HFFc6 (cell line): ENCODE results near the gene EEF1B2. TPM values are rescaled to one million over a fixed set of nuclear protein-coding genes. Genes with fewer than 3 reads are reported as not detected.

Source experiments
- DNase-seq: peaks from one replicate; pipeline ENCODE4 v3.0.0-alpha.2; 2018
- H3K27ac Mint-ChIP-seq: 2 replicates; pipeline ENCODE4 v1.8.0; 2020; ENCODE audit warnings: mild to moderate bottlenecking, mixed read lengths
- H3K27me3 Mint-ChIP-seq: 2 replicates; pipeline ENCODE4 v1.8.0; 2021; ENCODE audit warnings: mild to moderate bottlenecking, moderate library complexity, mixed read lengths; ENCODE audit not compliant: insufficient read depth
- H3K36me3 Mint-ChIP-seq: 2 replicates; pipeline ENCODE4 v1.8.0; 2021; ENCODE audit warnings: low read depth, mixed read lengths
- H3K4me1 Mint-ChIP-seq: 2 replicates; pipeline ENCODE4 v1.8.0; 2020; ENCODE audit warnings: low read depth, mixed read lengths
- H3K4me3 Mint-ChIP-seq: 2 replicates; pipeline ENCODE4 v1.8.0; 2020; ENCODE audit warnings: mild to moderate bottlenecking, moderate library complexity, mixed read lengths
- H3K9me3 Mint-ChIP-seq: 2 replicates; pipeline ENCODE4 v1.8.0; 2020; ENCODE audit warnings: mild to moderate bottlenecking, mixed read lengths
- CTCF ChIP-seq: fragments of 200-600 bp; sonication (generic); IDR thresholded peaks from 2 replicates; pipeline ENCODE4 v1.5.0; 2021; ENCODE audit warnings: antibody characterized with exemption, mild to moderate bottlenecking
- total RNA-seq, 6 experiments: library from RNA; stranded (reverse); fragmentation: NEBNext Ultra II Directional; extraction: Animal tissue kit (Norgen Biotek cat#: 25700); gene quantifications; 2 replicates in 1 of 6; 3 replicates in 5 of 6; pipeline ENCODE4 v1.2.3, GENCODE V29; 2021

The EEF1B2 gene
- total RNA-seq, 6 experiments from 2014 or later: 588 to 647 (median 609) TPM

DNA sequence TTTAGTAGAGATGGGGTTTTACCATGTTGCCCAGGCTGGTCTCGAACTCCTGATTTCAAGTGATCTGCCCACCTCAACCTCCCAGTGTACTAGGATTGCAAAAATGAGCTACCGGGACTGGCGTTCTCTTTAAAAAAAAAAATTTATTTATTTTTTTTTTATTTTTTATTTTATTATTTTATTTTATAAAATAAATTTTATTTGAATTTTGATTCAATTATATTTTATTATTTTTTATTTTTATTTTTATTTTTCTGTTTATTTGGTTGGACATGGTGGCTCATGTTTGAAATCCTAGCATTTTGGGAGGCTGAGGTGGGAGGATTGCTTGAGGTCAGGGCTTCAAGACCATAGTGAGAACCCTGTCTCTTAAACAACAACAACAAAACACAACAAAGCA lies 32.5 kb downstream of the EEF1B2 start:
- Mint-ChIP-seq H3K27ac (no peak overlapping the region), H3K4me3 (no peak overlapping the region), H3K36me3 (no peaks in the 10 kb centered on the region), H3K27me3 (no peaks in the 10 kb centered on the region), H3K9me3 (no peaks in the 10 kb centered on the region), H3K4me1 (no peaks in the 10 kb centered on the region)
- TF ChIP-seq CTCF: no peak
- no peak for DNase-seq

DNA sequence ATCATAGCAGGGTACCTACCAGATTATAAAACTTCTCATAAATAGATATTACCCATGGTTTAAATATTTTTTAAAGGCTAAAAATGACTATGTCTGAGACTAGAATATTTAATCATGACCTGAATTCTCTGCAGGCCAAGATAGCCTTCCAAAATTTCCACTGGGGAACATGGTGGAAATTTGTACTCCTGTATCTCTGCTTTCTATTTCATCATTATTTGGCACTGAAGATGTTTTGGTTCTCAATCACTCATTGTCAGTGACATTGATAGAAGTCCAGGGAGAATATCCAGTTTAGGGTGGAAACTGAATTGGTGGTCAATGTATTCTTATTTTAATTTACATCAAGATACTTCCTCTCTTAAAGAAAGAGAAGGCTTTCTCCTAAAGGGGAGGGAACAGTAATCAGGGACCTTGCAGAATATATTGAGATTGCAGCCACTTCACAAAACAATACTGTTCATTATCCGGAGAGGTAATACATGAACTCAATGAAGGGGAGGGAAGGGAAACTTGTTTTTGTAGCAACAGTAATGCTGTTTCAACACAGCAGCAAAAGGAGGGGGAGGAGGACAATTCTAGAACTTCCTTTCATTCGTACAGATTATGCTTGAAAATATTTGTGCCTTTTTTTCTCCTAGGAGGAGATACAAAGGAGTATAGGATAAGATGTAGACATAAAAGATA lies 34.1 kb downstream of the EEF1B2 start:
- H3K4me1 Mint-ChIP-seq: peaks cover 6% of the 10 kb centered on the region
- no peak overlapping the region for H3K27ac Mint-ChIP-seq
- no peaks in the 10 kb centered on the region for H3K9me3 Mint-ChIP-seq
- no peak for TF ChIP-seq CTCF
- H3K36me3 Mint-ChIP-seq: no peaks in the 10 kb centered on the region
- H3K27me3 Mint-ChIP-seq: no peaks in the 10 kb centered on the region
- no peak for DNase-seq
- H3K4me3 Mint-ChIP-seq: no peak overlapping the region

- Mint-ChIP-seq H3K27me3 (no peaks in the 10 kb centered on the region), H3K36me3 (peaks cover 4% of the 10 kb centered on the region), H3K27ac (no peak overlapping the region), H3K4me1 (peaks cover 13% of the 10 kb centered on the region), H3K4me3 (no peak overlapping the region), H3K9me3 (no peaks in the 10 kb centered on the region)
- TF ChIP-seq CTCF: no peak
- DNase-seq: no peak
Measured at GRCh38 chr2:206198677-206199076, 39.0 kb downstream of the EEF1B2 start.

- H3K4me1 Mint-ChIP-seq: peaks cover 13% of the 10 kb centered on the region
- no peaks in the 10 kb centered on the region for H3K27me3 Mint-ChIP-seq
- DNase-seq: no peak
- no peaks in the 10 kb centered on the region for H3K9me3 Mint-ChIP-seq
- H3K36me3 Mint-ChIP-seq: peaks cover 5% of the 10 kb centered on the region
- no peak overlapping the region for H3K4me3 Mint-ChIP-seq
- no peak for TF ChIP-seq CTCF
- no peak overlapping the region for H3K27ac Mint-ChIP-seq
Measured at GRCh38 chr2:206201075-206201848, 41.6 kb downstream of the EEF1B2 start.

GRCh38 chr2:206202446-206202845 lies 42.8 kb downstream of the EEF1B2 start:
- Mint-ChIP-seq H3K4me3 (no peak overlapping the region), H3K4me1 (peaks cover 13% of the 10 kb centered on the region), H3K9me3 (no peaks in the 10 kb centered on the region), H3K27me3 (no peaks in the 10 kb centered on the region), H3K36me3 (peaks cover 5% of the 10 kb centered on the region), H3K27ac (no peak overlapping the region)
- no peak for DNase-seq
- TF ChIP-seq CTCF: no peak
